ENCODE results near the gene OPN1MW2. TPM values are rescaled to one million over a fixed set of nuclear protein-coding genes. Genes with fewer than 3 reads are reported as not detected.
"Not testable (repeated sequence)": the region's sequence is repeated elsewhere in the genome, so short reads cannot be mapped to it uniquely, and the experiment has no call there.

The OPN1MW2 gene
- total RNA-seq, result not detected

DNA sequence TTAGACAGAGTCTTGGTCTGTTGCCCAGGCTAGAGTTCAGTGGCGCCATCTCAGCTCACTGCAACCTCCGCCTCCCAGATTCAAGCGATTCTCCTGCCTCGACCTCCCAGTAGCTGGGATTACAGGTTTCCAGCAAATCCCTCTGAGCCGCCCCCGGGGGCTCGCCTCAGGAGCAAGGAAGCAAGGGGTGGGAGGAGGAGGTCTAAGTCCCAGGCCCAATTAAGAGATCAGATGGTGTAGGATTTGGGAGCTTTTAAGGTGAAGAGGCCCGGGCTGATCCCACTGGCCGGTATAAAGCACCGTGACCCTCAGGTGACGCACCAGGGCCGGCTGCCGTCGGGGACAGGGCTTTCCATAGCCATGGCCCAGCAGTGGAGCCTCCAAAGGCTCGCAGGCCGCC, at the start of gene OPN1MW2:
TSS of gene OPN1MW2 (plus strand) at position 301 of the 400 bp plus-strand sequence. CDS start at position 361, 60 bp downstream.
- DNase-seq (ENCODE audit: low spot score), result not testable (repeated sequence)

DNA sequence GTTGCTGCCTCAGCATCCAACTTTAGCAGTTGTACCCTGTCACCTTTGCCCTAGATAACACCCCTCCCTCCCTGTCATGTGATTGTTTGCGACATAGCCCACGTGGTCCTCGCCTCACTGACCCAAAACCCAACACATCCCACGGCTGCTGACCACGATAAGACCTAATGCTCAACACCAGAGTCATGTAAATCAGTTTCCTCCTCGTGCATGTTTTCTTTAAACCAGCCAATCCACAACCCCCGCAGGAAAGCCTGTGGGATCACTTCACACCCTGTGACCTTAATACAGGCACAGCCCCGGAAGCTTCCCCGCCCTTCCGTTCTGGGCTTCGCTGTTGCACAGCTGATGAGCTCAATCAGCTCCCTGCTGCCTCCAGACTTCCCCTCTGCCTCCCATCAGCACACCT, 47.0 kb upstream of the OPN1MW2 start:
- DNase-seq (ENCODE audit: low spot score), result not testable (repeated sequence)

DNA sequence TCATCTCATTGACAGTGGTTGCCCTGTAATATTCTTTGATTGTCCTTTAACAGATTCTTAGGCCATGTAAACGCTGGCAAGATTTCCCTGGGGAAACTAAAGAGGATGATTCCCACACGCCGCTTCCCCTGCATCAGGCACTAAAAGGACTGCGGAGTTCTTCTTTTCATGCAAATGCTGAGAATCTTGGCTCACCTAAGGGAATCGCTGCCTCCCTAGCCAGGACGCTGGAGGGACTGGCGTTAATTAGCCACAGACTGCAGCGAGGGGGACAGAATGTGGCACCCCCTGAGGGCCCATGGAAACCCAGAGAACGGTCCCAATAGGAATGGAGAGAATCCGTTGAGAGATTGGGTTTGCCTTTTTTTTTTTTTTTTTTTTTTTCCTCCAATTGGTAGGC, 45.2 kb upstream of the OPN1MW2 start:
- not testable (repeated sequence) for DNase-seq (ENCODE audit: low spot score)

DNA sequence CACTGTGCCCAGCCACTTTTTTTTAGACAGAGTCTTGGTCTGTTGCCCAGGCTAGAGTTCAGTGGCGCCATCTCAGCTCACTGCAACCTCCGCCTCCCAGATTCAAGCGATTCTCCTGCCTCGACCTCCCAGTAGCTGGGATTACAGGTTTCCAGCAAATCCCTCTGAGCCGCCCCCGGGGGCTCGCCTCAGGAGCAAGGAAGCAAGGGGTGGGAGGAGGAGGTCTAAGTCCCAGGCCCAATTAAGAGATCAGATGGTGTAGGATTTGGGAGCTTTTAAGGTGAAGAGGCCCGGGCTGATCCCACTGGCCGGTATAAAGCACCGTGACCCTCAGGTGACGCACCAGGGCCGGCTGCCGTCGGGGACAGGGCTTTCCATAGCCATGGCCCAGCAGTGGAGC, 37.3 kb upstream of the OPN1MW2 start, which contains the start of gene OPN1MW:
TSS of gene OPN1MW (plus strand) at position 301 of the 400 bp plus-strand sequence. CDS start at position 383, 82 bp downstream.
- DNase-seq (ENCODE audit: low spot score), result not testable (repeated sequence)

DNA sequence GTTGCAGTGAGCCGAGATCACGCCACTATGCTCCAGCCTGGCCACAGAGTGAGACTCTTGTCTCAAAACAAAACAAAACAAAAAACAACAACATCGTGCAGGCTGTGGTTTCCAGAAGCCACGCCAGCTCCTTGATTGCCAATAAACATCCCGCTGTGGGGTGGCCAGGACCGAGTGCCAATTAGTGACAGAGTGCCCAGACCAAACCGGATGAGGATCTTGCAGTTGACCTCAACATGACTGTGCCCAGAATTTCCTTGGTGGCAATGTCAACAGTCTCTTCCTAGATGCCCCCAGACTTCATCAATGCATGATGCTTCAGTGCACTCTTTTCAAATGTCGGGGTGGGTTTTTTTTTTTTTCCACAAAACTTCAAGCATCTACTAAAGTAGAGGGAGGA, 35.8 kb upstream of the OPN1MW2 start:
- not testable (repeated sequence) for DNase-seq (ENCODE audit: low spot score)

DNA sequence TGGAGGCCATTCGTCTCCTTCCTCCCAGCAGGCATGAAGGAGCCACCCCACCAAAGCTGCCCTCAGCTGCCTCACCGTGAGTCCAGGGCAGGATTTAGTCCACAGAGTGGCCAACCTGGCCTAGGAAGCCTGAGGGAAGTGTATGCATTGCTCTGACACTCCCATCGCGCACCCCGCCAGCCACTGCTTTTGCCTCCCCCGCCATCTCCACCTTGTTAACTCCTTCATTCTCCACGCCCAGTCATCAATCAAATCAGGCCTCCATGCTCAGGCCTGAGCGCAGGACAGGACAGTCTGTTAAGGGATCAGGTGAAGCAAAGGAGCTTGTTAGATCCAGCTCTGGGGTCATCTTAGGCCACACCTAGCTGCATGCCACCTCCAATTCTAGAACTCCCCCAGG, 26.7 kb upstream of the OPN1MW2 start:
- not testable (repeated sequence) for DNase-seq (ENCODE audit: low spot score)

DNA sequence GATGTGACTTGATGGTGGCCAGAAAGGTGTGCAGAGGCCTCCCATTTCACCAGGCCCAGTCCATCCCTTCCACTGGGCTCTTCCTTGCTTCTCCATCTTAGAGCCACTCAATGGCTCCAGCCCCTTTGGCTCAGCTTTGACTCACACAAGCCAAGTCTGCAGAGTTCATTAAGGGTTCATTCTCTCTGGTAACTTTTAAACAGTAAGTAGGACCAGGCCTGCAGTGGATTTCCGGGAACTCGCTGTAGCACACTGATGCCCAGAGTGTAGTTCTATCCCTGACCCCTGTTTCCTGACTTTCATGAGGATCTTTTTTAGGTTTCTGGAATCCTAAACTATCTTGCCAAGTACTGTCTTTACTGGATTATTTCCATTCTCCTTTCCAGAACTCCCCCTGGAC, 25.2 kb upstream of the OPN1MW2 start:
- DNase-seq (ENCODE audit: low spot score), result not testable (repeated sequence)

DNA sequence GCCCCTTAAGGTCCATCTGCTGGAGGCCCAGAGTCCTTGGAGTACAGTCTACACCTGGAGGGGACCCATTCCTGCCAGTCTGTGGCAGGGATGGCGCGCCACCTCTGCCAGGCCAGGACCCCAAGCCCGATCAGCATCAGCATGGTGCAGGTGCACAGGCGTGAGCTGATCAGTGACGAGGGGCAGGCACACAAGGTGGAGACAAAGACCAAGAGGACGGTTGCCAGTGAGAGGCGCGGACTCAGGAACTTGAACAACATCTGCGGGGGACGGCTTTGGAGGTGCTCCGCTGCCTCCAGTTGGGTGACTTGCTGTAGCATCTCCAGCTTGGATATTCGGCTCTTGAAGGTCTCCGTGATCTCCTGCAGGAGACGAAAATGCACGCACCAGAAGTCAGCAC, 23.1 kb upstream of the OPN1MW2 start:
- not testable (repeated sequence) for DNase-seq (ENCODE audit: low spot score)

DNA sequence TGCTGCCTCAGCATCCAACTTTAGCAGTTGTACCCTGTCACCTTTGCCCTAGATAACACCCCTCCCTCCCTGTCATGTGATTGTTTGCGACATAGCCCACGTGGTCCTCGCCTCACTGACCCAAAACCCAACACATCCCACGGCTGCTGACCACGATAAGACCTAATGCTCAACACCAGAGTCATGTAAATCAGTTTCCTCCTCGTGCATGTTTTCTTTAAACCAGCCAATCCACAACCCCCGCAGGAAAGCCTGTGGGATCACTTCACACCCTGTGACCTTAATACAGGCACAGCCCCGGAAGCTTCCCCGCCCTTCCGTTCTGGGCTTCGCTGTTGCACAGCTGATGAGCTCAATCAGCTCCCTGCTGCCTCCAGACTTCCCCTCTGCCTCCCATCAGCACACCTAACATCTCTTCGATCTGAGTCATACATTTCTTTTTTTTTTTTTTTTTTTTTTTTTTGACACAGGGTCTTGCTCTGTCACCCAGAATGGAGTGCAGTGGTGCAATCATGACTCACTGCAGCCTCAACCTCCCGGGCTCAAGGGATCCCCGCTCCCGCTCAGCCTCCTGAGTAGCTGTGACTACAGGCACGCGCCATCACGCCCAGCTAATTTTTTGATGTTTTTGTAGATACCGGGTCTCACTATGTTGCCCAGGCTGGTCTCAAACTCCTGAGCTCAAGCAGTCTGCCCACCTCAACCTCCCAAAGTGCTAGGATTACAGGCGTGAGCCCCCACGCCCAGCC, 9.7 kb upstream of the OPN1MW2 start:
- DNase-seq (ENCODE audit: low spot score), result not testable (repeated sequence)

DNA sequence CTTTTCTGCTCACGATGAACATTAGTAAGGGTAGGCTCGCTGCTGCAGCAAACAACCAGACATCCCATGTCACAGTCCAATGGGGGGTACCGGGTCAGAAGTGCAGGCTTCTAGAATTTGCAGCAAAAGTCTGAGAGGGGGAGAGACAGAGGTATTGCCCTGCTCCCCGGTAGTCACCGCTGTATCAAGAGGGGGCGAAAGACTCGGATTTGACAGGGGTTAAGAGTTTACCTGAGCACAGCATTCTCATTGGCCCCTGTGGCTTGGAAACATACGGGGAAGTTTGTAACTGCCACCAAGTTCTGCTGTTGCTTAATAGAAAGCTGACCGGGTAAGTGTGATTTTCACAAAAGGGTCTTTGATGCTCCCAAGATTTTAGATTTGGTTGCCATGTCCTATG, 8.5 kb upstream of the OPN1MW2 start:
- not testable (repeated sequence) for DNase-seq (ENCODE audit: low spot score)

DNA sequence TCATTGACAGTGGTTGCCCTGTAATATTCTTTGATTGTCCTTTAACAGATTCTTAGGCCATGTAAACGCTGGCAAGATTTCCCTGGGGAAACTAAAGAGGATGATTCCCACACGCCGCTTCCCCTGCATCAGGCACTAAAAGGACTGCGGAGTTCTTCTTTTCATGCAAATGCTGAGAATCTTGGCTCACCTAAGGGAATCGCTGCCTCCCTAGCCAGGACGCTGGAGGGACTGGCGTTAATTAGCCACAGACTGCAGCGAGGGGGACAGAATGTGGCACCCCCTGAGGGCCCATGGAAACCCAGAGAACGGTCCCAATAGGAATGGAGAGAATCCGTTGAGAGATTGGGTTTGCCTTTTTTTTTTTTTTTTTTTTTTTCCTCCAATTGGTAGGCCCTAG, 8.1 kb upstream of the OPN1MW2 start:
- not testable (repeated sequence) for DNase-seq (ENCODE audit: low spot score)

DNA sequence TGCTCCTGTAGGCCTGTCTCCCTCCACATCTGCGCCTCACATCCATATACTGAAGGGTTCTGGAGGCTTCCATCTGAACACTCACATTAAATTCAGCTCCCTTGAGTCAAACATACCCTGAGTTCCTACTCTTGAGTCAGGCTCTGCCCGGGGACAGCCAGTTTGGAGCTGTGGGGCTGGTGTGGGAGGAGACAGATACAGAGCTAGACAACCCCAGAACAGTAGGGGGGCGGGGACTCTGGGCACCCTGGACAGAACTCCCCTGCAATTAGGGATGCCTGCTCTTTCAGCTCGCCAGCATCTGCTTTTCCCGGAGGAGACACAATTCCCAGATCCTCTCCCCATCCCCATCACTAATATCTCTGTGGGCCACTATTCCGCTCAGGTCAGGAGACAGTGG, 5.7 kb downstream of the OPN1MW2 start:
- not testable (repeated sequence) for DNase-seq (ENCODE audit: low spot score)

DNA sequence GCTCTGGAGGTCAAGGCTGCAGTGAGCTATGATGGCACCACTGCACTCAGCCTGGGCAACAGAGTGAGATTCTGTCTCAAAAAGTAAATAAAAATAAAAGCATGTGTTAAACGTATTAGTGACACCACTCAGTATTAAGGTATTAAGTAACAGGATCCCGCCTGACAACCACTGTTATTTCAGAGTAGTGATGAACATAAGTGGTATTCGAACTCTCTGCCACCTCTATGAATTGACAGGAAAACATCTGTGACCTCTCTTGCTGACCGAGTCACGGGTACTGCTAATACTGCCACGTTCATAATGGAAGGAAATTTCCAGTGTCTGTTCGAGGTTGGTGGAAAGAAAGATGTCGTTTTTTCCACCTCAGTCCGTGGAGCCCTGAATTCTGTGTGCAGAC, 7.2 kb downstream of the OPN1MW2 start:
- DNase-seq (ENCODE audit: low spot score), result not testable (repeated sequence)

DNA sequence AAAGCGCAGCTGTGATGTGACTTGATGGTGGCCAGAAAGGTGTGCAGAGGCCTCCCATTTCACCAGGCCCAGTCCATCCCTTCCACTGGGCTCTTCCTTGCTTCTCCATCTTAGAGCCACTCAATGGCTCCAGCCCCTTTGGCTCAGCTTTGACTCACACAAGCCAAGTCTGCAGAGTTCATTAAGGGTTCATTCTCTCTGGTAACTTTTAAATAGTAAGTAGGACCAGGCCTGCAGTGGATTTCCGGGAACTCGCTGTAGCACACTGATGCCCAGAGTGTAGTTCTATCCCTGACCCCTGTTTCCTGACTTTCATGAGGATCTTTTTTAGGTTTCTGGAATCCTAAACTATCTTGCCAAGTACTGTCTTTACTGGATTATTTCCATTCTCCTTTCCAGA, 11.9 kb downstream of the OPN1MW2 start:
- not testable (repeated sequence) for DNase-seq (ENCODE audit: low spot score)

DNA sequence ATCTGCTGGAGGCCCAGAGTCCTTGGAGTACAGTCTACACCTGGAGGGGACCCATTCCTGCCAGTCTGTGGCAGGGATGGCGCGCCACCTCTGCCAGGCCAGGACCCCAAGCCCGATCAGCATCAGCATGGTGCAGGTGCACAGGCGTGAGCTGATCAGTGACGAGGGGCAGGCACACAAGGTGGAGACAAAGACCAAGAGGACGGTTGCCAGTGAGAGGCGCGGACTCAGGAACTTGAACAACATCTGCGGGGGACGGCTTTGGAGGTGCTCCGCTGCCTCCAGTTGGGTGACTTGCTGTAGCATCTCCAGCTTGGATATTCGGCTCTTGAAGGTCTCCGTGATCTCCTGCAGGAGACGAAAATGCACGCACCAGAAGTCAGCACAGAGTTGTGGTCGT, 14.1 kb downstream of the OPN1MW2 start:
- DNase-seq (ENCODE audit: low spot score), result not testable (repeated sequence)

DNA sequence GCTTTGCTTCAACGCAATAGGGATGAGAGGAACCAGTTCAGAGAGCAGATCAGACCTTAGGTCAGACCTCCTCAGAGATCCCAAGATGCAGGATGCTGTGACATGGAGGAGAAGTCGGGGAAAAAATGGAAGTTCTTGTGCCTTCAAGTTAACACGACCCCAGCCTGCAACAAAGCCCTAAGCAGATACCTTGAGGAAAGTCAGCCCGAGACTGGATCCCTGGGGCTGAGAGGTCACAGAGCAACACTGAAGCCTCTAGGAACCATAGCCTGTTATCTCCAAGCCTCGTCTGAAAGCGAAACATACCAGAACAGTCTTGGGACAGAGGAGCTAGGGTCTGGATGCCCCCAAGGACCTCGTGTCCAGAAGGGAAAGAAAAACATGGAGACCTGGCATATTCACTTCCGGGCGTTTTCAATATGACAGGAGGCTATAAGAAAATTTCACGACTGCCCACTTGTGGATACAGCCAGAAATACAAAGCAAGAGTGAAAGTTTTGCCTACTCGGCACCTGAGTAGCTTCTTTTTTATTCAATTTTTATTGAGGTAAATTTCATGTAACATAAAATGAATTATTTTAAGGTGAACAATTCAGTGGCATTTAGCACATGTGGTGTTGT, 19.5 kb downstream of the OPN1MW2 start:
- not testable (repeated sequence) for DNase-seq (ENCODE audit: low spot score)

DNA sequence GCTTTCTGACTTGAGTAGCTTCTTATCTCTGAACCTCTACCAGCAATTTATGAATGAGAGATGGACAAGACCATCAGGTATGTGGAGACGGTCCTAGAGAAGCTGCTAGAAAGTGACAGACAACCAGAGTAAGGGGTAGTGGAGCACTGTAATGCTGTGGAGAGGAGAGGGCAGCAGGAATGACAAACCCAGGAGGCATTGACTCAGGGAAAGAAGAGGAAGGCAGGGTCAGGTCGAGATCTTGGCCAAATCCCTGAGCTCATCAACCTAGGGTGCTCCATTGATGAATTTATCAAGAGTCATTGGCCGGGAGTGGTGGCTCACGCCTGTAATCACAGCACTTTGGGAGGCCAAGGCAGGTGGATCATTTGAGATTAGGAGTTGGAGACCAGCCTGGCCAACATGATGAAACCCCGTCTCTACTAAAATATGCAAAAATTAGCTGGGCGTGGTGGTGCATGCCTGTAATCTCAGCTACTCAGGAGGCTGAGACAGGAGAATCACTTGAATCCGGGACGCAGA, 20.5 kb downstream of the OPN1MW2 start:
- not testable (repeated sequence) for DNase-seq (ENCODE audit: low spot score)

DNA sequence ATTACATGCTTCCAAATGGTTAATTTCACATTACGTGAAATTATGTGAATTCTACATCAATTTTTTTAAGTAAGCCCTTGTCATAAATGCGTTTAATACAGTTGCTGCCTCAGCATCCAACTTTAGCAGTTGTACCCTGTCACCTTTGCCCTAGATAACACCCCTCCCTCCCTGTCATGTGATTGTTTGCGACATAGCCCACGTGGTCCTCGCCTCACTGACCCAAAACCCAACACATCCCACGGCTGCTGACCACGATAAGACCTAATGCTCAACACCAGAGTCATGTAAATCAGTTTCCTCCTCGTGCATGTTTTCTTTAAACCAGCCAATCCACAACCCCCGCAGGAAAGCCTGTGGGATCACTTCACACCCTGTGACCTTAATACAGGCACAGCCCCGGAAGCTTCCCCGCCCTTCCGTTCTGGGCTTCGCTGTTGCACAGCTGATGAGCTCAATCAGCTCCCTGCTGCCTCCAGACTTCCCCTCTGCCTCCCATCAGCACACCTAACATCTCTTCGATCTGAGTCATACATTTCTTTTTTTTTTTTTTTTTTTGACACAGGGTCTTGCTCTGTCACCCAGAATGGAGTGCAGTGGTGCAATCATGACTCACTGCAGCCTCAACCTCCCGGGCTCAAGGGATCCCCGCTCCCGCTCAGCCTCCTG, 28.0 kb downstream of the OPN1MW2 start:
- not testable (repeated sequence) for DNase-seq (ENCODE audit: low spot score)

DNA sequence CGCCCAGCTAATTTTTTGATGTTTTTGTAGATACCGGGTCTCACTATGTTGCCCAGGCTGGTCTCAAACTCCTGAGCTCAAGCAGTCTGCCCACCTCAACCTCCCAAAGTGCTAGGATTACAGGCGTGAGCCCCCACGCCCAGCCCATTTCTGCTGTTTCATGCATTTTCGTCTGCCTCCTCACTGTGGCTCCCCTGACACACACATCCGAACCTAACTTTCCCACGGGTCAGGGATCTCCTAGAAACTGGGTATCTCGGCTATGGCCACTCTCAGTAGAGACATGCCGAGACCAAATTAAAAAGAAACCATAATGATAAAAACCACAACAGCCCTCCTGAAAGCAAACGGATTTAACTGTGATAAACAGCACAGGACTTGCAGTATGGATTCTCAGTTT, 28.5 kb downstream of the OPN1MW2 start:
- DNase-seq (ENCODE audit: low spot score), result not testable (repeated sequence)

DNA sequence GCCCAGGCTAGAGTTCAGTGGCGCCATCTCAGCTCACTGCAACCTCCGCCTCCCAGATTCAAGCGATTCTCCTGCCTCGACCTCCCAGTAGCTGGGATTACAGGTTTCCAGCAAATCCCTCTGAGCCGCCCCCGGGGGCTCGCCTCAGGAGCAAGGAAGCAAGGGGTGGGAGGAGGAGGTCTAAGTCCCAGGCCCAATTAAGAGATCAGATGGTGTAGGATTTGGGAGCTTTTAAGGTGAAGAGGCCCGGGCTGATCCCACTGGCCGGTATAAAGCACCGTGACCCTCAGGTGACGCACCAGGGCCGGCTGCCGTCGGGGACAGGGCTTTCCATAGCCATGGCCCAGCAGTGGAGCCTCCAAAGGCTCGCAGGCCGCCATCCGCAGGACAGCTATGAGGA, 37.7 kb downstream of the OPN1MW2 start, which contains the start of gene OPN1MW3:
TSS of gene OPN1MW3 (plus strand) at position 301 of the 400 bp plus-strand sequence. CDS start at position 339, 38 bp downstream.
- DNase-seq (ENCODE audit: low spot score), result not testable (repeated sequence)

DNA sequence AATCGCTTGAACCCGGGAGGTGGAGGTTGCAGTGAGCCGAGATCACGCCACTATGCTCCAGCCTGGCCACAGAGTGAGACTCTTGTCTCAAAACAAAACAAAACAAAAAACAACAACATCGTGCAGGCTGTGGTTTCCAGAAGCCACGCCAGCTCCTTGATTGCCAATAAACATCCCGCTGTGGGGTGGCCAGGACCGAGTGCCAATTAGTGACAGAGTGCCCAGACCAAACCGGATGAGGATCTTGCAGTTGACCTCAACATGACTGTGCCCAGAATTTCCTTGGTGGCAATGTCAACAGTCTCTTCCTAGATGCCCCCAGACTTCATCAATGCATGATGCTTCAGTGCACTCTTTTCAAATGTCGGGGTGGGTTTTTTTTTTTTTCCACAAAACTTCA, 39.2 kb downstream of the OPN1MW2 start:
- not testable (repeated sequence) for DNase-seq (ENCODE audit: low spot score)

DNA sequence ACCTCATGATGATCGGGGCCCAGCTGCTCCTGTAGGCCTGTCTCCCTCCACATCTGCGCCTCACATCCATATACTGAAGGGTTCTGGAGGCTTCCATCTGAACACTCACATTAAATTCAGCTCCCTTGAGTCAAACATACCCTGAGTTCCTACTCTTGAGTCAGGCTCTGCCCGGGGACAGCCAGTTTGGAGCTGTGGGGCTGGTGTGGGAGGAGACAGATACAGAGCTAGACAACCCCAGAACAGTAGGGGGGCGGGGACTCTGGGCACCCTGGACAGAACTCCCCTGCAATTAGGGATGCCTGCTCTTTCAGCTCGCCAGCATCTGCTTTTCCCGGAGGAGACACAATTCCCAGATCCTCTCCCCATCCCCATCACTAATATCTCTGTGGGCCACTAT, 43.5 kb downstream of the OPN1MW2 start:
- DNase-seq (ENCODE audit: low spot score), result not testable (repeated sequence)

All from mucosa of gallbladder (tissue), 1 donor.